ENCODE results near the gene KRT33A.

DNA sequence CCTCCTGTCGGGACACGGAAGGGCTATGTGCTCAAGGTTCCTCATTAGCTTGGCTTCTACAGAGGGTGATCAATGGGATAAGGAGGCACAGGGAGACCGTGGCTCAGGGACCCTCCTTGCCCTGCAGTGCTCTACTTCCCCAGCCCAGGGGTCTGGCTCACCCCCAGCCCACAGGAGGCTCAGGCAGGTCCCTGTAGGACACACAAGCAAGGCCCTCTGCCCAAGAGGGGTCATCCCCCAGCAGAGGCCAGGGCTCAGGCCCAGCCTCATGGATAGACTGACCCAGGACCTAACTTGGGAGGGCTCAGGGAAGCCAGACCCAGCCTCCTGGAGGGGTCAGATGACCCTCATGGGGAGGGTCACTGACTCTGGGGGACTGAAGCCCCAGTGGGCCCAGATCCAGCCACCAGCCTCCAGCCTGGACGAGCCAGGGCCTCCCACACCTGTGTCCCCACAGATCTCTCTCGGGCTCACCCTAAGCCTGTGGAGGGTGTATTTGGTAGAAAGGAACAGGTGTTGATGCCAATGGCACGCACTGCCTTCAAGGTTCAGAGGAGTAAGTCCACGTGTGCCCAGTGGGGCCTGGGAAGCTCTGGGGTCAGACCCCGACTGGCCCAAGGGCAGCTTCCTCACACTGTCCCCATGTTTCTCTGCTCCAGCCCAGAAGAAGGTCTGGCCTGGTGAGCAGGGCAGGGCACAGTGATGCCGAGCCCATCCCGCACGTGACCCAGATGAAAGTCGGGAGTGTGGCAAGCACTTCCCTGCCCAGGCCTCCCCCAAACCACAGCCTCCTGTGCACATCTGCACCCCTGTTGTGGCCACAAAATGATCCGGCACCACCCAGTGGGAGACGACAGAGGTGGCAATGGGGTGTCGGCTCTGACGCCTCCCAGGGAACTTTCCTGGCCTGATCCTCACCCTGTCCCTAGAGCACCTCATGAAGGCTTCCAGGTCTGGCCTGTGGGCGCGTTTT lies 24.2 kb downstream of the KRT33A start:
- TF ChIP-seq, protein P1, sequence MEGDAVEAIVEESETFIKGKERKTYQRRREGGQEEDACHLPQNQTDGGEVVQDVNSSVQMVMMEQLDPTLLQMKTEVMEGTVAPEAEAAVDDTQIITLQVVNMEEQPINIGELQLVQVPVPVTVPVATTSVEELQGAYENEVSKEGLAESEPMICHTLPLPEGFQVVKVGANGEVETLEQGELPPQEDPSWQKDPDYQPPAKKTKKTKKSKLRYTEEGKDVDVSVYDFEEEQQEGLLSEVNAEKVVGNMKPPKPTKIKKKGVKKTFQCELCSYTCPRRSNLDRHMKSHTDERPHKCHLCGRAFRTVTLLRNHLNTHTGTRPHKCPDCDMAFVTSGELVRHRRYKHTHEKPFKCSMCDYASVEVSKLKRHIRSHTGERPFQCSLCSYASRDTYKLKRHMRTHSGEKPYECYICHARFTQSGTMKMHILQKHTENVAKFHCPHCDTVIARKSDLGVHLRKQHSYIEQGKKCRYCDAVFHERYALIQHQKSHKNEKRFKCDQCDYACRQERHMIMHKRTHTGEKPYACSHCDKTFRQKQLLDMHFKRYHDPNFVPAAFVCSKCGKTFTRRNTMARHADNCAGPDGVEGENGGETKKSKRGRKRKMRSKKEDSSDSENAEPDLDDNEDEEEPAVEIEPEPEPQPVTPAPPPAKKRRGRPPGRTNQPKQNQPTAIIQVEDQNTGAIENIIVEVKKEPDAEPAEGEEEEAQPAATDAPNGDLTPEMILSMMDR (IDR thresholded peaks at IDR 0.05; ENCODE audit: insufficient read depth, low read length, poor library complexity, severe bottlenecking): no peak
- TF ChIP-seq EZH2phosphoT487 (conservative IDR thresholded peaks at IDR 0.05; ENCODE audit: low read length): no peak
